Left kidney (tissue), 2 donors: ENCODE measurements around the gene PIP5K1B. TPM values are rescaled to one million over a fixed set of nuclear protein-coding genes. Genes with fewer than 3 reads are reported as not detected.

Experiments used
- DNase-seq: peaks from one replicate; pipeline ENCODE4 v3.0.0-alpha.2; 2013
- polyA plus RNA-seq: library from polyadenylated mRNA; unstranded; fragments of 120-200 nt; gene quantifications from one replicate; pipeline ENCODE4 v1.2.1, GENCODE V29; 2013; ENCODE audit not compliant: insufficient read length

PIP5K1B gene
- polyA plus RNA-seq, 1 donor, result 7.1 TPM

DNA sequence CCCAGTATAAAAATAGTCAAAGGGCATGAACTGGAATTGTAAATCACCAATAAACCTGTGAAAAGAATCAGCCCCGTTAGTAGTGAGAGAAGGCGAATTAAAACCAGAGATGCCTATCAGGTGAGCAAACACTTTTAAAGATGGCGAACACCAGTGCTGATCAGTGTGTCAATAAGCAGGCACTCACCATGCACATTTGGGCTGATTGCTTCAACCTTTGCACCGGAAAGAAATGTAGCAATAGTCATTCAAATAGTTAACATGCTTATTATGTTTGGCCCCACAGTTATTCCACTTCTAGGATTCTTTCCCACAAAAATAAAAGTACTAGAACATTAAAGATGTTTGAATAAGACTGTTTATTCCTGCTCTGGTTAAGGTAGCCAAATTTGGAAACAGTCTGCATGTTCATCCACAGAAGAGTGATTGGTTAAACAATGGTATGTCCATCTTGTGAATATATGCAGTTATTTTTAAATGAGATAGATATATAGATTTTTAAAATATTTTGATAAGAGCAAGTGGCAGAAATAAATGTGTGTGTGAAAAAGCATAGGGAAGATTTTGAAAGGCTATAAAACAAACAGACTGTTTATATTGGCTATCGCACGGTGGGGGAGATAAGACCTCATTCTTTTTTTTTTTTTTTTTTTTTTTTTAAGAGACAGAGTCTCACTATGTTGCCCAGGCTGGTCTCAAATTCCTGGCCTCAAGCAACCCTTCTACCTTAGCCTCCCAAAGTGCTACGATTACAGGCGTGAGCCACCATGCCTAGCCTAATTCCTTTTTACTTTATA is 112.2 kb downstream of the PIP5K1B start:
- no peak for DNase-seq

DNA sequence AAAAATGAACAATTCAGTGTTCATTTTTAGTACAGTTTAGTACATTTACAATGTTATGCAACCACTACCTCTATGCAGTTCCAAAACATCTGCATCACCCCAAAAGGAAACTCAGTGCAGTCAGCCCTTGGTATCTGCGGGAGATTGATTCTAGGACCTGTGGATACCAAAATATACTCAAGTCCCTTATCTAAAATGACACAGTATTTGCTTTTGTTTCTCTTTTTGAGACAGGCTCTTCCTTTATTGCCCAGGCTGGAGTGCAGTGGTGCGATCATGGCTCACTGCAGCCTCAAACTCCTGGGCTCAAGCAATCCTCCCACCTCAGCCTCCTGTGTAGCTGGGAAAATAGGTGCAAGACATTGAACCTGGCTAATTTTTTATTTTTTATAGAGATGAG is 114.0 kb downstream of the PIP5K1B start:
- no peak for DNase-seq

DNA sequence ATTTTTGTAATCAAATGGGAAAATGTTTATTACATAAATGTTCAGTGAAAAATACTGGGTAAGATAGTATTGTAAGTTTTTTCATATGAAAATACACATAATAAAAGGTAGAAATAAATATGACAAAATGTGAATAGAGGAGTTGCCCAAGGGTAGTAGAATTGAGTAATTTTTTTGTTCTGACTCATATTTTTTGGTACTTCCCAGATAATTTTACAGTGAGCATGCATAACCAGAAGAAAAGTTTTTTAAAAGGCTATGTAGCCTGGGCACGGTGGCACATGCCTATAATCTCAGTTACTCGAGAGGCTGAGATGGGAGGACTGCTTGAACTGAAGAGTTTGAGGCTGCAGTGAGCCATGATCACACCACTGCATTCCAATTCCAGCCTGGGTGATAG is 116.9 kb downstream of the PIP5K1B start:
- DNase-seq, result no peak

DNA sequence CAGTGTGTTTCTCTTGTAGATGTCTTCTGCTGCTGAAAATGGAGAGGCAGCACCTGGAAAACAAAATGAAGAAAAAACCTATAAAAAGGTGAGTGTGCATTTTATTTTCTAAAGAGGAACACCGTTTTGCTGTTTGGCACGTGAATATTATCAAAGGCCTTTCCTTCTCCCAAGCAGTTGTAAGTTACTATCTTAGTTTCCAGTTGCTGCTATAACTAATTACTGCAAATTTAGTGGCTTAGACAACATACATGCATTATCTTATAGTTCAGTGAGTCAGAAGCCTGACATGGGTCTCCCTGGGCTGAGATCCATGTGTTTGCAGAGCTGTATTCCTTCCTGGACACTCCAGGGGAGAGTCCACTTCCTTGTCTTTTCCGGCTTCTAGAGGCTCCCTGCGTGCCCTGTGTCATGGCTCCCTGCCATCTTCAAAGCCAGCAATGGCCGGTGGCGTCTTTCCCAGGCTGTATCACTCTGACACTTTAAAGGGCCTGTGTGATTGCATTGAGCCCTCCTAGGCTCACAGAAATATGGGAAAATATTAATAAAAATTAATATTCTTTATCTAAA is 117.6 kb downstream of the PIP5K1B start:
- no peak for DNase-seq

DNA sequence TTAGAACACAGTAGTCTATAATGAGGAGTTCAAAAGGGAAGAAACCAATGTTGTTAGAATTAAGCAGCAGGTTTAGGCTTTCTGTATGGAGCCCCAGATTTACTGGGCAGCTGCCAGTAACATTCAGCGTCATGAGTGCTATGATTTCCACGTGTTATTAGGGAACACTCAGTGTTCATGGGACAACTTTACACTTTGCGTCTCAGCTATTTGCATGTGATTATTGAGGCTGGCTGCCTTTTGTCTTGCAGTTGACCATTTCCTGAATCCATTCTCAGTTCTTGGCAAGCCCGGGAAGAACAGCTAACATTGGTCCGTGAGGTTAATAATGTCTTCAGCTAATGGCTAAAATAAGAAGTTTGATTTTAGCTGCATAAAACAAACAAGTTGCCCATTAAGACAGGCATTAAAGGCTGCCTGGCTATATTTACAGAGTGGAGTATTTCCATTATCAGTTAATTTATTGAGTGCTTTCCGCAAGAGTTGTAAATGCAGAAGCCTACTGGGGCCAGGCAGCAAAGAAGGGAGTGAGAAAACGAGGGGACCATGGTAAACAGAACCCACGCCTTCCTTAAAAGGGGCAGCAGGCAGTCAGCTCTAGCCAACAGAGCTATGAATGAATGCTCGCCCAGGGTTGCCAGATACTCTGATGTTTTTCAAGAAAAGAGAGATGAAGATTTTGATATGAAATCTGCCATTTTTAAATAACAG is 120.9 kb downstream of the PIP5K1B start:
- no peak for DNase-seq

DNA sequence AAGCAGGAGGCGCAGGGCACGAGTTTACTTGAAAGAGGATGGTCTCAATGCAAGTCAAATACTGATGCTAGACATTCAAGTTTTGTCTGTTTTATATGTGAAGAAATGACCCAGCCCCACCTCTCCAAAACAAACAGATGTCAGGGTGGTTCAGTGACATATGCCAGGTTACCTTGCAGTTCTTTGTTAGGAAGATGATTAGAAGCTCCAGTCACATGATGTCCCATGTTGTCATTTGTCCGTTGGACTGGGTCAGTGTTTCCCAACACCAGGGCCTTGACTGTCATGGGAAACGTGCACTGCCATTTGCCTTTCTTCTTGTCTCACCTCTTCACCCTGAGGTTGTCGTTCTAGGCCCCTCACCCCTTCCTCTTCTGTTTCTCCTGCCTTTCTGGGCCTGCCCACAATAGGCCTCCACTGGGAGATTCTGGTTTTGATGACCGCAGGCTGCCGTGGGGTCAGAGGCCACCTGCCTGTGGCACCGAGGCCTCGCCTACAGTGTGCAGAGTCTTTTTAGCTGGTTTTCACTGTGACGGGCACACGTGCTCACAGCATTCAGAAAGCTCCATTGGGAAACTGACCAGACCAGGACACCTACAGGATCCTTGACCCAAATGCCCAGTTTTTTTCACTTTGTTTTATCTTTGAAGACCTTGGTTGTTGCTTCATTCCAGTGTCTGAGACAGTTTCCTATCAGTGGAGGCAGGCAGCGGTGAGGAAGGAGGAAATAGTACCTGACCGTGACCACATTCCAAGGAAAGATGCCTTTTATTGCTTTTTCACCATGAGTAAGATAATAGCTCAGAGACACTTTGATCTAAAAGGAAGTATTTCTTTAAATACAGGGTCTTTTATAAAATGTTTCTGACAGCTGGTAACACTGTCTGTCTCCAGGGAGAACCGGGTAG is 123.1 kb downstream of the PIP5K1B start:
- DNase-seq, result no peak

DNA sequence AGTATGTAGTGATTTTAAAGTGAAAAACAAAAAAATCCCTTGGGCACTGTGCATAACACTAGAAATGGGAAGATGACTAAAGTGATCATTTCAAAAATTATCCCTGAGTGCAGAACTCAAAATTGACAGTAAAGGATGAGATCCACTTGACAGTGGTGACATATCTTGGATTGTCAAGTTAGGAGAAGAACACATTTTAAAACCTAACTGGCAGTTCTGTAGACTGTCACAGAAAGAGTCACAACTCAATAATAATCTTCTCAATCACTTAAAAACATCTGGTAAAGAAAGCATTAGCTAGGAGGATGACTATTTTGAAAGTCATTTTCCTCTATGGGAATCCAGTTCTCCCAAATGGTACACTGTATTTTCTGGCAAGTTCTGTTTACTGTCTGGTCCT is 127.1 kb downstream of the PIP5K1B start:
- no peak for DNase-seq

DNA sequence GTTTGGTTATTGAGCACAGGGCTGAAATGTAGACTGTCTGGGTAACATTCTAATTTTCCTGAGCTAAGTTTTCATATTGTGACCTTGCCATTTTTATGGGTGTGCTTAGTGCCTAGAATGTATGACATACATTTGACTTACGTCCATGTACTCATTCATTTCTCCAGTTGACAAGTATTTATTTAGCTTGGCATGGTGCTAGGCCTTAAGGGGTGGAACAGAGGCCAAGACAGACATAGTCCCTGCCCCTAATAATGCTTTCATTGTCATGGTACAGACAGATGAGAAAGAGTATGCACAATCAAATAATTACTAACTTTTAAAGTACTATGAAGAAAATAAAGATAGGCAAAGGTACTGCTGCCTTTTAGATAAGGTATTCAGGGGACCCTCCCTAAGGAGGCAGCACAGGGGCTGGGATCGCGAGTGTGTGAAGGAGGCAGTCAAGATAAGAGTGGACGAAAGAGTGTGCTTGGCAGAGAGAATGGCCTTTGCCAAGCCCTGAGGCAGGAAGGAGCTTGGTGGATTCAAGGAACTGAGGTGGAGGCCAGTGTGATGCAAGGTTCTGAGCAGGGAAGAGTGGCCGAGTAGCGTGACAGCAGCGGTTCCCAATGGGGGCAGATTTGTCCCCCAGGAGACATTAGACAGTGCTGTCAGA is 128.0 kb downstream of the PIP5K1B start:
- DNase-seq, result no peak

DNA sequence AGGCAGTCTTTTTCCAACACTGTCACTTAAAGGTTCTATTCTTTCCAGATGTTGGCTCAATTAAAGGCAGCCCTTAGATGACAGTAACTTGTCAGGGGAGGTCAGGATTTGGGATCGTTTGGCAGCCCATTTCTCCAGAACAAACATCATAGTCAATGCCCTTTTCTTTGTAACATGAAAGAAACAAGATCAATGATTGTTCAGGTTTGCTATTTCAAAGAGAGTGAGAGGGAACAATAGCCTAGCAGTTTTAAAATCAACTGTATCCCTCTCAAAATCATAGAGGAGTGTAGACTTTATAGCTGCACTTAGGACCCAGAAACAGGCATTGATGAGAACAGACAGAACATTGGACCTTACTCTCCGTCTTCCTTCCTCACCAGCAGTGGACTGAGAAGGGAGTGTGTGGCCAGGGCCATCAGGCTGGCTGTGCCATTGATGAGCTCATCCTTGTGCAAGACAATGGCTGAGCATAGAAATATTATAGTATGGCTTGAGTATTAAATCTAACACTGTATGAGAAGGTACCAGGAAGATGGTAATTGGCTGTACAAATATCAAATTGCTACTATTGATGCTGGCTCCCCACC is 130.0 kb downstream of the PIP5K1B start:
- DNase-seq, result no peak

DNA sequence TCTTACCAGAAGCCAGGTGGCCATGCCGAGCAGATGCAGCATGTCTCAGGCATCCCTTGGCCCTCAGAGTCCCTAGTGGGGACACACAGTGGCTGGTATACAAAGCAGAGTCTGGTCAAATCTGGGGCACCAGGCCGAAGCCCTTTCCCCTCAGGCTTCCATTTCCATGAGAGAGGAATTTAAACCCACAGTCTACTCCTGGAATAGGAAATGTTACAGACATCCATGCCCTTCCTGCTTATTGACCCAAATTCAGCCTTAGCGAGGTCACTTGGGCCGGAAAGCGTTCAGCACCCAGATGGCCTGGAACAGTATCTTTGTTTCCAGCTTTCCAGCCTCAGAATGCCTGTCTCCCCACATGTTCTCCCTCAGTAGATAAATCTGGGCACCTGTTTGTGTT is 131.7 kb downstream of the PIP5K1B start:
- no peak for DNase-seq

DNA sequence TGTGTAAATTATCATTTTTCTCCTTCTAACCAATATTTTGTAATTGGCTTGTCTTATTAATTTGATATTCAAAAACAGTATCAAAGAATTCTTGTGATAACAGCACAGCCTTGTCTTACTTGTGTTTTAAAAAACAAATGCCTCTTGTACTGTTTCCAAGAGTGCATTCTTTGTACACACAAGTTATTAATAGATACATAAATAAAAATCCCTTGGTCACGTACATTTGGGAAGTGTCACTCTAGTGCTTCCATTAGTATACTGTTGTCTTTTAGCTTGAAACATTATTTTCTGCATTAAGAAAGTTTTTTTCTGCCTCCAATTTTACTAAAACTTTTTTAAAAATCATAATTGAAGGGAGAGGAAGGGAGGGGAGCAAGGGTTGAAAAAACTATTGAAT is 133.2 kb downstream of the PIP5K1B start:
- DNase-seq, result no peak

DNA sequence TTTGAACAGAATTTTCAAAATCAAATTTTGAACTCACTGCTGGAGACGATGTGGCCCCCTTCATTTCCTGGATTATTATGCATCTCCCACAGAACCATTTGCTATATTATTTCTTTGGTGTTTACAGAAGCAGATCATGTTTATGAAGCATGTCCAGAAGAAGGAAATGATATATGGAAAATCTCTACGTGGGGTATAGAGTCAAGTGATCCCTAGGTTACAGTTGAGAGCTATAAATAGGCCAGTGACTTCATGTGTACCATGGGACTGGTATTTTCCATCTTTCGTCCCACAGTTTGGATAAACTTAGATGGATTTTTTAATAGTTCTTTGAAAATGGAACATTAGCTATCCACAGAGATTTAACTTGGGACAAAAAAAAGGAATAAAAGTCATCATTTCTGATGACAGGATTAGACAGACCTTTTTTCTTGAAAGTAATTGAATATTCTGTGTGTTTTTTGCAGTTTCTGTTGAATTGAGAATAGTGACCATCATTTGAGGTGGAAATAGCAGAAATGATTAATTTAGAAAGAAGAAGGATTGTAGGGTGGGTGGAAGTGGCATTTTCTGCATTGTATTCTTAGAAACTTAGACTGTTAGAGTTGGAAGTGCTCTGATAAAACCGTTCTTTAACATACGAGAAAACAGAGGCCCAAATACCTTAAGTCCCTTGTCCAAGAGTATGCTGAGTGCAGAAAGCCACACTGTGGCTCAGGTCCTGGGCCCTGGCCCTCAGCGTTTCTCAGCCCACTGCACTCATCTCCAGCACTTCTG is 136.4 kb downstream of the PIP5K1B start:
- DNase-seq, result no peak

DNA sequence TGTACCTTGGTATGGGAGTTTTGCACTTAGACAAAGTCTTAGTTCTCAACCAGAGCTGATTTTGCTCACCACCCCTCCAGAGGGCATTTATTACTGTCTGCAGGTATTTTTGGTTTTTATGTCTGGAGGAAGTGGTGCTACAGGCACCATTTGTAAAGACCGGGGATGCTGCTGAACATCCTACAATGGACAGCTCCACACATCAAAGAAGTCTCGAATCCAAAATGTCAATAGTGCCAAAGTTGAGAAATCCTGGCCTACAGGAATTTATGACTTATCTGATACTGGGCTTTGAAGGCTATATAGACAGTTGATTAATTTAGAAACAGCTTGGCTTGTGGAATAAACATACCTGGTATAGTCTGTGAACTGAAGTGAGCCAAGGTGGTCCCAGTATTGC is 137.5 kb downstream of the PIP5K1B start:
- DNase-seq, result no peak

DNA sequence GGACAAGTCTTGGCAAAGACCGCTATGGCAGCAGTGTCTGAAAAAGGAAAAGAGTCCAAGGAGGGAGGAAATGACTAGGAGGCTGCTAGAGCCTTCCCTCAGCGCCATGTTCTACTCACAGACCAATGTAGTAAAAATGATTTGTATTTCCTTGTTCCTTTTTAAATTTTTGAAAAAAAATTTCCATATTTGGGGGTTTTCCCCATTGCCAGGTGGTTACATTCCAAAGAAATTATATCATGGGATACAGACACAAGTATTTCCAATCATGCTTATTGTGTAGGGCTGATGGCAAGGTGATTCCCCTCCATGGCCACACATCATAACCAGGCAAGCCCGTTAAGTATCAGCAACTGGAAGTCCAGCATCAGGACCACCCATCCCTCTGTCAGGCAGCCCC is 138.2 kb downstream of the PIP5K1B start:
- no peak for DNase-seq

DNA sequence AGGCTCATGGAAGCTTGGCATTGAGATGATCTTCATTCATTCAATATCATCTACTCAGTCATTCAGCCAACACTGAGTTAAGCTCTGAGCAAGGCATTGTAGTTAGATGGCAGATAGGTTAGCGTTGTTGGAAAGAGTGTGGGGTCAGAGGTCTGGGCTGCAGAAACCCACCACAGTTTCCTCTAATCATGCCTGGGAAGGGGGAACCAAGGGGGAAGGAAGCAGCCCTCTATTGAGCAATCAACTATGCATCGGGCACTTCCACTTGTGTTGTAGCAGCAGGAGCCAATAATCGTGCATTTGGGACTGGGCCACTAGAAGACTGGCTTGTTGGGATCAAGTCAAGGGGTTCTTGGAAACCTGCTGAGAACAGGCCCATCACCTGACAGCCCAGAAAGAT is 139.1 kb downstream of the PIP5K1B start:
- DNase-seq, result no peak

DNA sequence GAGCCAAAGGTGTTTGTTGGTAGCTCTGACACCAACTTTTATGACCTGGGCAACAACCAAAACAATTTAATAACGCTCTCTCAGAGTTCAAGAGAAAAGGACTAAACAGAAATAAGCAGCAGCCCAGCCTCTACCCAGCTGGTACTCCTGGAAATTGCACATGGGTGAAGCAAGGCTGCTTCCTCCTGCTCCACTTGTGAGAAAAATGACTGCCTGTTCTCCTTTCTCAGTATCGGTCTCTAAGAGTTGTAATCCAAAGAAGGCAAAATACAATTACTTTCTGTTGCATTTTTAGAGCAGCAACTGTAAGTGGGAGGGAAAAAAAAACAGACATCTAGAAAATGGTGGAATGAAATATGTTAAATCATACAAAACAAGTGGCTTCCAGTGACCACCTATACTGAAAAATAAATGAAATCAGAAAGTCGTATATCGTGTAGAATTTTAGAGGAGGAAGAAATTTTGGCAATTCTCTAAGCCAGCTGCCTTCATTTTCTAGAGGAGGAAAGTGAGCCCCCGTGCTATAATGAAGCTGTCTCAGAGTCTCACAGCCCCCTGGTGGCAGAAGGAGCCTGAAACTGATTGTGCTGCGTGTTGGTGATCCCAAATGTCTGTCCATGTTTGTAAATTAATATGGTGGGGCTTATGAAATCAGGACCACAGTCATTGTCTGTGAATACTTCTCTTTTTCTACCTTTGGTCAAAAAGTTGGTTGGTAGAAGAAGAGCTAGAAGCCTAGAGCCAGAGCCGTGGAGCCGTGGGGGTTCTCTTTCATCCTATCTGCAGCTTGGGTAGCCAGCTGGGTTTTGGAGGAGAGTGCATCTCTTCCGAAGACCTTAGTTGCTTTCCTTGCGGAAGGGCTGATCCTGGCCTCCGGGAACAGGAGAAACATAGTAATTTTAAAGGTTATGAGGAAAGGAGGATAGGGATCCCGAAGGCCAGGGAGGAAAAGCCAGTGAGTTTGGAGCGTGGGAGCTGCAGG is 139.9 kb downstream of the PIP5K1B start:
- peak; percentile 67 for DNase-seq

DNA sequence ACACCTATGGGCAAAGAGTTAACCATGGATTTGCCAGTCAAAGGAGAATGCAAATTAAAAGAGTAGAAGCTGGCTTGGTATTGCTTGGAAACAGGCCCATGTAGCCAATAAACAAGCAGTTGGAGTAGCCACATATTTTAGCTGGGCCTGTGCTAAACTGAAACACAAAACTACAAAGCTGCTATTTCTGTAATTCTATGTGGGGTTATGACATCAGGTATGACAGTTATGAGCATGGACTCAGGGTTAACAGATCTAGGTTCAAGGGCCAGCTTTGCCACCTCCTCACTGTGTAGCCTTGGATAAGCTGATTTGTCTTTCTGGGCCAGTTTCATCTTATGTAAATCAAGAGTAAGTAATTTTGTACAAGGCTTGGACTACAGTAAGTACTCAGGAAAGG is 142.7 kb downstream of the PIP5K1B start:
- DNase-seq, result no peak

DNA sequence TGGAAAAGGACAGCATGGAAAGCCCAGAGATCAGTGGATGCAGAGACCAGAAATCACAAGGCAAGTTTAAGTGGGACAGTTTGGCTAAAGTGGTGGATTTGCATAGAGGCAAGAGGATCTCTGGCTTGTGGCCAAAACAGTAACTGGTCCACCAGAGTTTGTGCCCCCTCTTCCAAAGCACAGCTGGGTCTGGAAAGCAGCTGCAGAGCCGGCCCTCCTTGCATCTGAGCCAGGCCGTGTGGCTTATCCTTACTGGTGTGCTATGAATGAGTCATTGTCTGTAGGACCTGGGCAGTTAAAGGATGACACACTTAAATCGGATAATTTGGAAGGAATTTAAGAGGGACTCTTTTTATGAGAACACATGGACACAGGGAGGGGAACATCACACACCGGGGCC is 146.6 kb downstream of the PIP5K1B start:
- no peak for DNase-seq

DNA sequence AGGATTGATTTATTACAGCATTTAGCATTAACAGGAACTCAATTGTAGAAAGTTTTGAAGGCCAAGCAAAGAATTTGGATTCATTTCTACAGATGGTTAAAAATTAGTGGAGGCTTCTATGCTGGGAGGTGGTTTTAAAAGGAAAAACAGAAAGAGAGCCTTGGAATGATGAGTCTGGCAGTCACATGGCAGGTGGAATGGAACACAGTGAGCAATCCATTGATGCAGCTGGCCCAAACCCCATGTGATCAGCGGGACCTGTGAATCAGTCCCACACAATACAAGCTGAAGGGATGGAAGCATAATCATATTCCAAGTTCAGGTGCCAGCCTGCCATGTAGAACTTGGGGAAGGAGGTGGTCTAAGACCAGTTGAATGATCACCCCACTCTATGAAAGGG is 147.9 kb downstream of the PIP5K1B start:
- DNase-seq, result no peak
